Stimulated activated CD4-positive, alpha-beta T cell treated with anti-CD3 and anti-CD28 coated beads, Interleukin-12 subunit alpha, Interleukin-12 subunit beta, amount 100 ng/mL, for 24 hours (primary cell): Measurements from ENCODE around the gene VRTN.
"Not testable (repeated sequence)": the region's sequence is repeated elsewhere in the genome, so short reads cannot be mapped to it uniquely, and the experiment has no call there.

Experiments
- DNase-seq, 2 experiments: peaks; one replicate each; pipeline ENCODE4 v3.0.0-alpha.2; 2020; ENCODE audit warnings: low read depth in 2 of 2

VRTN gene

GRCh38 chr14:74348241-74348734 lies at the start of gene VRTN:
Gene VRTN, plus strand, starts transcription at chr14:74348471. Its CDS starts 8,313 bp downstream, at chr14:74356784.
- DNase-seq, result no peak

- no peak for DNase-seq
Measured at GRCh38 chr14:74299061-74299545, 49.2 kb upstream of the VRTN start.

- DNase-seq, result no peak
Measured at GRCh38 chr14:74301594-74302151, 46.6 kb upstream of the VRTN start.

- no peak for DNase-seq
Measured at GRCh38 chr14:74302152-74302628, 46.1 kb upstream of the VRTN start.

- peak; percentile 74 to 87 for DNase-seq
Measured at GRCh38 chr14:74302634-74303569, 45.4 kb upstream of the VRTN start, which contains the start of gene ABCD4. Gene ABCD4, minus strand, starts transcription at chr14:74302934. Its CDS starts 22 bp downstream, at chr14:74302912.

- no peak for DNase-seq
Measured at GRCh38 chr14:74308695-74309094, 39.6 kb upstream of the VRTN start.

- no peak for DNase-seq
Measured at GRCh38 chr14:74309125-74310022, 38.9 kb upstream of the VRTN start.

- no peak for DNase-seq
Measured at GRCh38 chr14:74312161-74312560, 36.1 kb upstream of the VRTN start.

GRCh38 chr14:74313601-74314000 lies 34.7 kb upstream of the VRTN start:
- DNase-seq, result no peak

GRCh38 chr14:74314576-74314975 lies 33.7 kb upstream of the VRTN start:
- no peak for DNase-seq

- no peak for DNase-seq
Measured at GRCh38 chr14:74324931-74325361, 23.3 kb upstream of the VRTN start.

- no peak for DNase-seq
Measured at GRCh38 chr14:74325446-74325845, 22.8 kb upstream of the VRTN start.

GRCh38 chr14:74326369-74327152 lies 21.7 kb upstream of the VRTN start:
- DNase-seq, result no peak

GRCh38 chr14:74329950-74330552 lies 18.2 kb upstream of the VRTN start:
- not testable (repeated sequence) for DNase-seq

GRCh38 chr14:74333909-74334308 lies 14.4 kb upstream of the VRTN start:
- no peak for DNase-seq

- DNase-seq, result no peak
Measured at GRCh38 chr14:74346341-74346740, 1.9 kb upstream of the VRTN start.

GRCh38 chr14:74347097-74347794 lies 1.0 kb upstream of the VRTN start:
- no peak for DNase-seq

GRCh38 chr14:74347795-74348100 lies 523 bp upstream of the VRTN start:
- DNase-seq, result no peak

GRCh38 chr14:74348735-74349463 lies 628 bp downstream of the VRTN start:
- no peak for DNase-seq
